Measurements from ENCODE around the gene MAP2. TPM values are rescaled to one million over a fixed set of nuclear protein-coding genes. Genes with fewer than 3 reads are reported as not detected.

Gene MAP2
- total and polyA plus RNA-seq, 9 donors = 5.4 to 23.9 (median 9.6) TPM

GRCh38 chr2:209687323-209687969, 263.6 kb downstream of the MAP2 start:
- H3K4me1 ChIP-seq (ENCODE audit: insufficient read depth) = no peaks in the 10 kb centered on the region
- no peak overlapping the region for H3K27ac ChIP-seq
- TF ChIP-seq EP300 (IDR thresholded peaks at IDR 0.05) (no peak), POLR2A (IDR thresholded peaks at IDR 0.05) (no peak)
- TF ChIP-seq, protein P1, sequence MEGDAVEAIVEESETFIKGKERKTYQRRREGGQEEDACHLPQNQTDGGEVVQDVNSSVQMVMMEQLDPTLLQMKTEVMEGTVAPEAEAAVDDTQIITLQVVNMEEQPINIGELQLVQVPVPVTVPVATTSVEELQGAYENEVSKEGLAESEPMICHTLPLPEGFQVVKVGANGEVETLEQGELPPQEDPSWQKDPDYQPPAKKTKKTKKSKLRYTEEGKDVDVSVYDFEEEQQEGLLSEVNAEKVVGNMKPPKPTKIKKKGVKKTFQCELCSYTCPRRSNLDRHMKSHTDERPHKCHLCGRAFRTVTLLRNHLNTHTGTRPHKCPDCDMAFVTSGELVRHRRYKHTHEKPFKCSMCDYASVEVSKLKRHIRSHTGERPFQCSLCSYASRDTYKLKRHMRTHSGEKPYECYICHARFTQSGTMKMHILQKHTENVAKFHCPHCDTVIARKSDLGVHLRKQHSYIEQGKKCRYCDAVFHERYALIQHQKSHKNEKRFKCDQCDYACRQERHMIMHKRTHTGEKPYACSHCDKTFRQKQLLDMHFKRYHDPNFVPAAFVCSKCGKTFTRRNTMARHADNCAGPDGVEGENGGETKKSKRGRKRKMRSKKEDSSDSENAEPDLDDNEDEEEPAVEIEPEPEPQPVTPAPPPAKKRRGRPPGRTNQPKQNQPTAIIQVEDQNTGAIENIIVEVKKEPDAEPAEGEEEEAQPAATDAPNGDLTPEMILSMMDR (IDR thresholded peaks at IDR 0.05) = no peak
- DNase-seq = no peak
- H3K27me3 ChIP-seq = no peaks in the 10 kb centered on the region
- no peaks in the 10 kb centered on the region for H3K9me3 ChIP-seq
- no peak overlapping the region for H3K4me3 ChIP-seq
- H3K36me3 ChIP-seq = no peaks in the 10 kb centered on the region
- intact Hi-C loops (cut with DNase I) = no loop called here
- WGBS, 3 donors = 85 to 89% (median 87%) methylated on average over 9 of the region's 9 CpGs

GRCh38 chr2:209688385-209688784, 264.5 kb downstream of the MAP2 start:
- intact Hi-C loops (cut with DNase I) = no loop called here
- Histone ChIP-seq H3K4me1 (ENCODE audit: insufficient read depth) (no peaks in the 10 kb centered on the region), H3K27ac (no peak overlapping the region), H3K27me3 (no peaks in the 10 kb centered on the region), H3K36me3 (no peaks in the 10 kb centered on the region), H3K9me3 (no peaks in the 10 kb centered on the region), H3K4me3 (no peak overlapping the region)
- WGBS, 3 donors = 92 to 98% (median 93%) methylated on average over 2 of the region's 2 CpGs
- no peak for DNase-seq
- TF ChIP-seq POLR2A (IDR thresholded peaks at IDR 0.05) (no peak), EP300 (IDR thresholded peaks at IDR 0.05) (no peak)
- TF ChIP-seq, protein P1 (IDR thresholded peaks at IDR 0.05) = no peak

DNA sequence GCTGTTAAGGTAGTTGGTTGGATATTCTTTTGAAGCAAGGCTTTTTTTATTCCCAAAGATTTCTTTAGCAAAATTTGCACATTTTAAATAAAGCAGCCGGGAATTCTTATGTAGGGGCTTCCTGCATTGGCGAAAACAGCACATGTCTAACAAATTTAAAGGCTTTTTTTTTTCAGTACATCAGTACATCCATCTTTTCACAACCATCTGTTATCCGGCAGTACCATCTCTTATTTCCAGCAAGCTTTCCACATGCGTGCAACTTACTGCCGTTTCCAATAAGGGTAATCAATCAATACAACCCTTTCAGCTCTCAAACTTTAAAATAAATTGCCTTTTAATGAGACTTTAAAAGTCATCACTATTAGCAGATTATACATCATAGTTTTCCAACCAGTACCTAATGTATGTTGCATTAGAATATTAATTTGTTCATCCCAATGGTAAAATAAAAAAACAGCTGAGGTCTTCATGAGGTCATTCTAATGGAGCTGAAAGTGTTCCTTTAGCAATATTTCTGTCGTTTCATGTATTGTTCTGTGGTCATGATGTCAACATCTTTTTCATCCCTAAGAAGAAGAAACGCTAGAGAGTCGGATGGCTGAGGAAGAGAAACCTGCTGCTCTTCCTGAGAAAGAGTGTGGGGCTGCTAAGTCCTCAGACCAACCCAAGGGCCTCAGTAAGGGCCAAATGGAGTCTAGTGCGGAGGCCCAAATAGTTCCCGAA, 266.3 kb downstream of the MAP2 start:
- Histone ChIP-seq H3K27me3 (no peaks in the 10 kb centered on the region), H3K9me3 (no peaks in the 10 kb centered on the region), H3K4me1 (ENCODE audit: insufficient read depth) (no peaks in the 10 kb centered on the region), H3K36me3 (no peaks in the 10 kb centered on the region), H3K27ac (no peak overlapping the region), H3K4me3 (no peak overlapping the region)
- no peak for DNase-seq
- intact Hi-C loops (cut with DNase I) = no loop called here
- TF ChIP-seq, protein P1 (IDR thresholded peaks at IDR 0.05) = no peak
- TF ChIP-seq EP300 (IDR thresholded peaks at IDR 0.05) = no peak
- no peak for TF ChIP-seq POLR2A (IDR thresholded peaks at IDR 0.05)
- 90 to 92% (median 92%) methylated on average over 10 of the region's 10 CpGs for WGBS, 3 donors

DNA sequence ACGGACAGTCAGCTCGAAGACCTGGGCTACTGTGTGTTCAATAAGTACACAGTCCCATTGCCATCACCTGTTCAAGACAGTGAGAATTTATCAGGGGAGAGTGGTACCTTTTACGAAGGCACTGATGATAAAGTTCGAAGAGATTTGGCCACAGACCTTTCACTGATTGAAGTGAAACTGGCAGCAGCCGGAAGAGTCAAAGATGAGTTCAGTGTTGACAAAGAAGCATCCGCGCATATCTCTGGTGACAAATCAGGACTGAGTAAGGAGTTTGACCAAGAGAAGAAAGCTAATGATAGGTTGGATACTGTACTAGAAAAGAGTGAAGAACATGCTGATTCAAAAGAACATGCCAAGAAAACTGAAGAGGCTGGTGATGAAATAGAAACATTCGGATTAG, 270.9 kb downstream of the MAP2 start:
- no peak overlapping the region for H3K4me3 ChIP-seq
- no peak overlapping the region for H3K27ac ChIP-seq
- no peaks in the 10 kb centered on the region for H3K9me3 ChIP-seq
- intact Hi-C loops (cut with DNase I) = no loop called here
- DNase-seq = no peak
- no peaks in the 10 kb centered on the region for H3K27me3 ChIP-seq
- H3K4me1 ChIP-seq (ENCODE audit: insufficient read depth) = no peaks in the 10 kb centered on the region
- TF ChIP-seq EP300 (IDR thresholded peaks at IDR 0.05) = no peak
- no peak for TF ChIP-seq POLR2A (IDR thresholded peaks at IDR 0.05)
- TF ChIP-seq, protein P1 (IDR thresholded peaks at IDR 0.05) = no peak
- WGBS, 3 donors = 94 to 98% (median 96%) methylated on average over 8 of the region's 8 CpGs
- H3K36me3 ChIP-seq = no peaks in the 10 kb centered on the region

Data from ovary (tissue), 9 donors.